Measurements from ENCODE around the gene ESPL1. TPM values are rescaled to one million over a fixed set of nuclear protein-coding genes. Genes with fewer than 3 reads are reported as not detected.

ESPL1 gene
- total RNA-seq, 2 experiments from 2014 or later, result 70.0 to 77.2 TPM

DNA sequence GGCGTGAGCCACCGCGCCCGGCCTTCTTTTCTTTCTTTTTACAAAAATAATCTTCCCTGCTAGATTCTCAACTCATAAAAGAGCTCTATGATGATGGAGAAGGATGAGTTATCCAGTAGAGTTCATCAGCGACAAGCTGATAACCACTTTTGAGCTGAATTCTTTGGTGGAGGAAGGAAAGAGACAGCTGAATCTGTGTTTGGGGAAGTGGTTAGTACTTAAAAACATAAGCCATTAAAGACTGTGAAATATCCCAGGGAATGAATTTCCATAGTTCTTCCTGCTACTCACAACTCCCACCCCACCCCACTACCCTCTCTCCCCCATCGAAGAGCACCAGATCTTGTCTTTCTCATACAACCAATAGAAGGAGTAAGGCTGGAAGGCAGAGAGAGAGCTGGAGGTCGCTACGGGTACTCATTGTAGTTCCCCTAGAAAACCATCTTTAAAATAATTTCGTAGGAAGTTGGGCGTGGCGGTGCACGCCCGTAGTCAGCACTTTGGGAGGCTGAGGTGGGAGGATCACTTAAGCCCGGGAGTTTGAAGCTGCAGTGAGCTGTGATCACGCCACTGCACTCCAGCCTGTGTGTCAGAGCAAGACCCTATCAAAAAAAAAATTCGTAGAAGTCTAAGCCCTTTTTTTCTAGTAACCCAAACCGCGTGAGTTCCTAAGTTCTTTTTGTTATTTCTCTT lies 647 bp upstream of the ESPL1 start:
- ChIA-PET POLR2A (interaction anchor here (0.5 to 3.2 kb wide), 21 partner anchors 9 to 110 kb away, joined by 3 to 24 read pairs (median 4); partner anchors contain the start of genes AAAS, CSAD, MYG1 and PFDN5), CTCF (interaction anchor here (0.6 to 6.0 kb wide), 24 partner anchors 8 to 276 kb away, joined by 3 to 109 read pairs (median 6); partner anchors contain the start of genes AAAS, CSAD, ITGB7 and MYG1)
- Mint-ChIP-seq H3K9me3 (no peaks in the 10 kb centered on the region), H3K36me3 (peaks cover 34% of the 10 kb centered on the region), H3K4me3 (peak overlapping the region; percentile 97), H3K27ac (peak overlapping the region; percentile 95), H3K27me3 (no peaks in the 10 kb centered on the region), H3K4me1 (ENCODE audit: low read depth) (peaks cover 36% of the 10 kb centered on the region)
- intact Hi-C loops (cut with micrococcal nuclease), result loop anchor here (1.0 kb wide), 1 partner anchor 15 kb away; a partner anchor contains a TSS
- peak; percentile 69 for DNase-seq

DNA sequence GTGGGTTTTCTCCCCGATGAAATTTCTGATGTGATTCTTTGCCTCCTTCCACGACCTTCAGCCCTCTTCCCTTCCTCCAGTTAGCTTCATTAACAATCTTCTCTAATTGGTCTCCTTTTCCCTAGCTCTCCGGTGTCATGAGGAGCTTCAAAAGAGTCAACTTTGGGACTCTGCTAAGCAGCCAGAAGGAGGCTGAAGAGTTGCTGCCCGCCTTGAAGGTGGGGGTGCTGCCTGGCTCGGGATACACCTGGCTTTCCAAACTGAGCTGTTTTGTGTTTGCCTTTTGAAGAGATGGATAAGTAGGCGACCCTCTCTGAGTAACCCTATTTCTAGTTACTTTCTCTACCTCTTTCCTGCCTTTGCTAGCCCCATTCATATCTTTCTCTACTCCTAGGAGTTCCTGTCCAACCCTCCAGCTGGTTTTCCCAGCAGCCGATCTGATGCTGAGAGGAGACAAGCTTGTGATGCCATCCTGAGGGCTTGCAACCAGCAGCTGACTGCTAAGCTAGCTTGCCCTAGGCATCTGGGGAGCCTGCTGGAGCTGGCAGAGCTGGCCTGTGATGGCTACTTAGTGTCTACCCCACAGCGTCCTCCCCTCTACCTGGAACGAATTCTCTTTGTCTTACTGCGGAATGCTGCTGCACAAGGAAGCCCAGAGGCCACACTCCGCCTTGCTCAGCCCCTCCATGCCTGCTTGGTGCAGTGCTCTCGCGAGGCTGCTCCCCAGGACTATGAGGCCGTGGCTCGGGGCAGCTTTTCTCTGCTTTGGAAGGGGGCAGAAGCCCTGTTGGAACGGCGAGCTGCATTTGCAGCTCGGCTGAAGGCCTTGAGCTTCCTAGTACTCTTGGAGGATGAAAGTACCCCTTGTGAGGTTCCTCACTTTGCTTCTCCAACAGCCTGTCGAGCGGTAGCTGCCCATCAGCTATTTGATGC lies 797 bp downstream of the ESPL1 start:
- POLR2A ChIA-PET, result interaction anchor here (0.9 to 3.2 kb wide), 14 partner anchors 8 to 88 kb away, joined by 3 to 17 read pairs (median 6); partner anchors contain the start of genes AAAS, CSAD, MYG1 and PFDN5
- Mint-ChIP-seq H3K36me3 (peaks cover 40% of the 10 kb centered on the region), H3K9me3 (no peaks in the 10 kb centered on the region), H3K4me1 (ENCODE audit: low read depth) (peaks cover 36% of the 10 kb centered on the region), H3K4me3 (peak overlapping the region; percentile 97), H3K27ac (peak overlapping the region; percentile 95), H3K27me3 (no peaks in the 10 kb centered on the region)
- DNase-seq, result no peak
- CTCF ChIA-PET, result interaction anchor here (0.8 to 6.0 kb wide), 18 partner anchors 11 to 170 kb away, joined by 3 to 109 read pairs (median 8); partner anchors contain the start of genes AAAS, CSAD, MYG1 and ZNF740
- intact Hi-C loops (cut with micrococcal nuclease), result loop anchor here (1.0 kb wide), 4 partner anchors 26 to 89 kb away; partner anchors contain the start of genes AAAS, CSAD, PFDN5 and ZNF740

DNA sequence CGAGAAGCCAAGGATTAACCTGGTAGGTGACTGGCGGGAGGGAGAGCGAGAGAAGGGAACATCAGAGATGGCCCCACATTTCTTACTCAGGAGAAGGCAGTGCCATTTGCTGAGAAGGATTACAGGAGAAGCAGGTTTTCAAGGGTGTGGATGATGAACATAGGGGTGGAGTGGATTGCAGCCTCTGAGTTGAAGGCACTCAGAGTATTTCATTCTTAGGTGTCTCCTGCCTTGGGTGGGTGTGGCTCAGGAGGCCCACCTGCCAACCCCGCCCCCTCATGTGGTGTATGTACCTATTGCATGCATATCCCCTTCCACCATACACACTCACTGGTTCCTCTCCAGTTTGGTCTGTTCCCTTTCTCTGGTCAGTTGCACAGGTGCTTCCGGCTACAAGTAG lies 6.3 kb downstream of the ESPL1 start:
- Mint-ChIP-seq H3K27ac (no peak overlapping the region), H3K4me1 (ENCODE audit: low read depth) (peaks cover 15% of the 10 kb centered on the region), H3K27me3 (no peaks in the 10 kb centered on the region), H3K36me3 (peaks cover 59% of the 10 kb centered on the region), H3K9me3 (no peaks in the 10 kb centered on the region), H3K4me3 (no peak overlapping the region)
- CTCF ChIA-PET, result interaction anchor here (1.0 kb wide), 1 partner anchor 12 kb away, joined by 3 read pairs; no protein-coding TSS in a partner anchor
- POLR2A ChIA-PET, result interaction anchor here (0.6 kb wide), 1 partner anchor 55 kb away, joined by 3 read pairs; no protein-coding TSS in a partner anchor
- intact Hi-C loops (cut with micrococcal nuclease), result no loop called here
- no peak for DNase-seq

DNA sequence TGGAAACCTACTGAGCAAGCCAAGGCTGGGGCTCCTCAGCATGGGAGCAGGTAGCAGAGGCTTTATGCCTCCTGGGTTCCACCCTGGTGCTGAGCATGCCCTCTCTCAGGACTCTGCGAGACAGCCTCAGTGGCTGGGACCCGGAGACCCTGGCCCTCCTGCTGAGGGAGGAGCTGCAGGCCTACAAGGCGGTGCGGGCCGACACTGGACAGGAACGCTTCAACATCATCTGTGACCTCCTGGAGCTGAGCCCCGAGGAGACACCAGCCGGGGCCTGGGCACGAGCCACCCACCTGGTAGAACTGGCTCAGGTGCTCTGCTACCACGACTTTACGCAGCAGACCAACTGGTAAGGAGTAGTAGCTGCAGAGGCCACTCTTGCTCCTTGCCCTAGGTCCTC lies 8.4 kb downstream of the ESPL1 start:
- H3K27me3 Mint-ChIP-seq, result no peaks in the 10 kb centered on the region
- POLR2A ChIA-PET, result interaction anchor here (0.8 kb wide), 1 partner anchor 8 kb away, joined by 3 read pairs; no protein-coding TSS in a partner anchor
- CTCF ChIA-PET, result interaction anchor here (0.6 kb wide), 1 partner anchor 8 kb away, joined by 3 read pairs; no protein-coding TSS in a partner anchor

DNA sequence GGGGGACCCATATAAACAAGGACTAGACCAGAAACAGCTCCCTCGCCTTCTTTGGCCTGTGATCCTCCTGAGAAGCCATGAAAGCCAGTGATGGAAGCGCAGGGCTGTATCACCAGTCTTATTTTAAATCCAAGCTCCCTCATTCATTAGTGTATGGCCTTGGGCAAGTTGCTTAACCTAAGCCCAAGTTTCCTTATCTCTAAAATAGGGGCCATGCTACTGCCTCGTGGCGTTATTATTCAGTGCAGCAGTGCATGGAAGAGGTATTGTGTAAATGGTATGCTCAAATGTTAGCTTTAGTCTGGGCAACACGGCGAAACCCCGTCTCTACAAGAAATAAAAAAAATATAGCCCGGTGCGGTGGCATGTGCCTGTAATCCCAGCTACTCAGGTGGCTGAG lies 9.9 kb downstream of the ESPL1 start:
- no peak overlapping the region for H3K4me3 Mint-ChIP-seq
- peaks cover 55% of the 10 kb centered on the region for H3K36me3 Mint-ChIP-seq
- no peaks in the 10 kb centered on the region for H3K9me3 Mint-ChIP-seq
- no peaks in the 10 kb centered on the region for H3K4me1 Mint-ChIP-seq (ENCODE audit: low read depth)
- no peak for DNase-seq
- ChIA-PET POLR2A (interaction anchor here (1.7 to 3.4 kb wide), 3 partner anchors 9 to 21 kb away, joined by 4 to 17 read pairs (median 8); partner anchors contain the start of genes ESPL1 and MYG1), CTCF (interaction anchor here (0.5 to 1.7 kb wide), 7 partner anchors 9 to 195 kb away, joined by 3 to 8 read pairs (median 4); no protein-coding TSS in a partner anchor)
- H3K27ac Mint-ChIP-seq, result no peak overlapping the region
- no peaks in the 10 kb centered on the region for H3K27me3 Mint-ChIP-seq
- intact Hi-C loops (cut with micrococcal nuclease), result no loop called here

More for the DNA sequence above, 8.4 kb downstream of the ESPL1 start:
- peaks cover 3% of the 10 kb centered on the region for H3K4me1 Mint-ChIP-seq (ENCODE audit: low read depth)
- DNase-seq, result no peak
- no peak overlapping the region for H3K4me3 Mint-ChIP-seq
- H3K36me3 Mint-ChIP-seq, result peaks cover 53% of the 10 kb centered on the region
- no peak overlapping the region for H3K27ac Mint-ChIP-seq
- H3K9me3 Mint-ChIP-seq, result no peaks in the 10 kb centered on the region
- intact Hi-C loops (cut with micrococcal nuclease), result no loop called here

DNA sequence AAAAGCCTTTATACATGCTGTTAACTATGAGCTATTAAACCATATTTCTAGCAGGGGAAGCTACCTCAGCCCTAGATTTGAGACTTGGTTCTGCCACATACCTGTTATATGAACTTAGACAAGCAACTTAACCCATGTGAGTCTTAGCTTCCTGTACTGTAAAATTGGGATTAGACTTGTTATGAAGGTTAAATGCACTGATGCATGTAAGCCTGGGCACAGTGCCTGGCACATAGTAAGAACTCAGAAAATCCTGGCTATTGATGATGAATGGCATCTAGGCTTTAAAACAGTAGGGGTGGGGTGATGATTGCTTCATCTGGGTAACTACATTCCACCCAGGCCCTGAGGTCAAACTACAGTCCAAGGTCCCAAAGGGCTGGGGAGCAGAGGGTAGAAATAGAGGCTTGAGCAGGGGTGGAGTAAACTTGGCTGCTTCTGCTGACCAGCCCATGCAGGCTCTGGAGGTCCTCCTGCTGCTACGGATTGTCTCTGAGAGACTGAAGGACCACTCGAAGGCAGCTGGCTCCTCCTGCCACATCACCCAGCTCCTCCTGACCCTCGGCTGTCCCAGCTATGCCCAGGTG lies 11.3 kb downstream of the ESPL1 start:
- intact Hi-C loops (cut with micrococcal nuclease), result no loop called here
- Mint-ChIP-seq H3K27me3 (no peaks in the 10 kb centered on the region), H3K9me3 (no peaks in the 10 kb centered on the region), H3K36me3 (peaks cover 60% of the 10 kb centered on the region), H3K4me3 (no peak overlapping the region), H3K27ac (no peak overlapping the region), H3K4me1 (ENCODE audit: low read depth) (no peaks in the 10 kb centered on the region)
- no peak for DNase-seq
- POLR2A ChIA-PET, result interaction anchor here (1.7 to 3.4 kb wide), 3 partner anchors 11 to 20 kb away, joined by 4 to 17 read pairs (median 8); partner anchors contain the start of genes ESPL1 and MYG1
- CTCF ChIA-PET, result interaction anchor here (1.2 to 2.1 kb wide), 3 partner anchors 9 to 65 kb away, joined by 4 to 7 read pairs (median 5); no protein-coding TSS in a partner anchor

DNA sequence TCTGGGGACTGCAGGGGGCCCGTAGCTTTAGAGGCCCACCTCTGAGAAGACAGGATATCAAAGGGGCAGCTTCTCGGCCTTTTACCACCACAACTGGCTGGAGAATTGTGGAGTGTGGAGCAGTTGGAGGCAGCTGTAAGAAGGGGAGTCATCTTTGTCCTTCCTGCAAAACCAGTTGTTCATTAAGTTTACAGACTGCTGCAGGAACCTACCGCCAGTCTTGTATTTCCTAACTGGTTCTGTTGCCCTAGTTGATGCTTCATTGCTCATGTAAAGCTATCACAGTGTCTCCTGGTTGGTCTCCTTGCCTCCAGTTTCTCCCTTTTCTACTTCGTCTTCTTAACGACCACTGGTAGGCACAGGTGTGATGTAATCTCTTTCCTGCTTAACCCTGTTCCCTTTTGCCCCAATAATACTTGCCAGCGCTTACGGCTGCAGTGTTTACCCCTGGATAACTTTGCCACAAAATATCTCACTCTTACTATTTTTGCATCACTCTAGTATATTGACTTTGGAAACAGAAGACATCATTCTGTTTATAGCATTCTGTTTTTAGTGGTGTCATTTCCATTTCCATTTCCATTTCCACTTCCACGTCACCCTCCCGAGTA lies 11.9 kb downstream of the ESPL1 start:
- no peaks in the 10 kb centered on the region for H3K27me3 Mint-ChIP-seq
- no peaks in the 10 kb centered on the region for H3K4me1 Mint-ChIP-seq (ENCODE audit: low read depth)
- no peak overlapping the region for H3K27ac Mint-ChIP-seq
- intact Hi-C loops (cut with micrococcal nuclease), result no loop called here
- ChIA-PET CTCF (interaction anchor here (1.2 to 2.1 kb wide), 3 partner anchors 8 to 66 kb away, joined by 4 to 7 read pairs (median 5); no protein-coding TSS in a partner anchor), POLR2A (interaction anchor here (2.7 to 3.4 kb wide), 2 partner anchors 11 kb away, joined by 8 to 17 read pairs; partner anchors contain the start of gene ESPL1)
- no peaks in the 10 kb centered on the region for H3K9me3 Mint-ChIP-seq
- no peak overlapping the region for H3K4me3 Mint-ChIP-seq
- H3K36me3 Mint-ChIP-seq, result peaks cover 56% of the 10 kb centered on the region
- no peak for DNase-seq

DNA sequence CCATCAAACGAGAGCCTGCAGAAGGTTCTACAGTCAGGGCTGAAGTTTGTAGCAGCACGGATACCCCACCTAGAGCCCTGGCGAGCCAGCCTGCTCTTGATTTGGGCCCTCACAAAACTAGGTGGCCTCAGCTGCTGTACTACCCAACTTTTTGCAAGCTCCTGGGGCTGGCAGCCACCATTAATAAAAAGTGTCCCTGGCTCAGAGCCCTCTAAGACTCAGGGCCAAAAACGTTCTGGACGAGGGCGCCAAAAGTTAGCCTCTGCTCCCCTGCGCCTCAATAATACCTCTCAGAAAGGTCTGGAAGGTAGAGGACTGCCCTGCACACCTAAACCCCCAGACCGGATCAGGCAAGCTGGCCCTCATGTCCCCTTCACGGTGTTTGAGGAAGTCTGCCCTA lies 18.3 kb downstream of the ESPL1 start:
- peaks cover 61% of the 10 kb centered on the region for H3K36me3 Mint-ChIP-seq
- H3K4me1 Mint-ChIP-seq (ENCODE audit: low read depth), result peaks cover 19% of the 10 kb centered on the region
- POLR2A ChIA-PET, result interaction anchor here (1.3 kb wide), 1 partner anchor 88 kb away, joined by 3 read pairs; no protein-coding TSS in a partner anchor

DNA sequence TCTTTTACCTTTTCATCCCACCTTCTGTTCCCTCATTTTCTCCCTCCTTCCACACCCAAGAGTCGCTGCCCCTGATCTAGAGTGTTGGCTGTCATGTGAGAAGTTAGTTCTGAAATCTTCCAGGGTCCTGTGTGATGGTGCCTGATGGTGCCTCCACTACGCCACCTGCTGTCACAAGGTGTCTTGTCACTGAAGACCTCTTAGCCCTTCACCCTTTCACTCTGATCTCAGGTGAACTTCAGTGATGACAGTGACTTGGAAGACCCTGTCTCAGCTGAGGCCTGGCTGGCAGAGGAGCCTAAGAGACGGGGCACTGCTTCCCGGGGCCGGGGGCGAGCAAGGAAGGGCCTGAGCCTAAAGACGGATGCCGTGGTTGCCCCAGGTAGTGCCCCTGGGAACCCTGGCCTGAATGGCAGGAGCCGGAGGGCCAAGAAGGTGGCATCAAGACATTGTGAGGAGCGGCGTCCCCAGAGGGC lies 19.7 kb downstream of the ESPL1 start:
- peaks cover 19% of the 10 kb centered on the region for H3K4me1 Mint-ChIP-seq (ENCODE audit: low read depth)
- H3K27me3 Mint-ChIP-seq, result no peaks in the 10 kb centered on the region
- peak; percentile 76 for DNase-seq
- peak overlapping the region; percentile 68 for H3K27ac Mint-ChIP-seq
- peaks cover 61% of the 10 kb centered on the region for H3K36me3 Mint-ChIP-seq
- no peaks in the 10 kb centered on the region for H3K9me3 Mint-ChIP-seq
- H3K4me3 Mint-ChIP-seq, result no peak overlapping the region
- POLR2A ChIA-PET, result interaction anchor here (1.3 kb wide), 1 partner anchor 18 kb away, joined by 6 read pairs; no protein-coding TSS in a partner anchor
- CTCF ChIA-PET, result interaction anchor here (0.6 to 8.4 kb wide), 17 partner anchors 9 to 222 kb away, joined by 3 to 172 read pairs (median 5); partner anchors contain the start of genes AAAS and ESPL1
- intact Hi-C loops (cut with micrococcal nuclease), result loop anchor here (1.0 kb wide), 2 partner anchors 74 to 128 kb away; no protein-coding TSS in a partner anchor

More for the DNA sequence above, 18.3 kb downstream of the ESPL1 start:
- H3K4me3 Mint-ChIP-seq, result no peak overlapping the region
- no peak overlapping the region for H3K27ac Mint-ChIP-seq
- intact Hi-C loops (cut with micrococcal nuclease), result no loop called here
- CTCF ChIA-PET, result interaction anchor here (0.6 to 8.4 kb wide), 10 partner anchors 8 to 275 kb away, joined by 3 to 172 read pairs (median 6); partner anchors contain the start of gene PFDN5
- DNase-seq, result no peak
- no peaks in the 10 kb centered on the region for H3K27me3 Mint-ChIP-seq
- no peaks in the 10 kb centered on the region for H3K9me3 Mint-ChIP-seq

DNA sequence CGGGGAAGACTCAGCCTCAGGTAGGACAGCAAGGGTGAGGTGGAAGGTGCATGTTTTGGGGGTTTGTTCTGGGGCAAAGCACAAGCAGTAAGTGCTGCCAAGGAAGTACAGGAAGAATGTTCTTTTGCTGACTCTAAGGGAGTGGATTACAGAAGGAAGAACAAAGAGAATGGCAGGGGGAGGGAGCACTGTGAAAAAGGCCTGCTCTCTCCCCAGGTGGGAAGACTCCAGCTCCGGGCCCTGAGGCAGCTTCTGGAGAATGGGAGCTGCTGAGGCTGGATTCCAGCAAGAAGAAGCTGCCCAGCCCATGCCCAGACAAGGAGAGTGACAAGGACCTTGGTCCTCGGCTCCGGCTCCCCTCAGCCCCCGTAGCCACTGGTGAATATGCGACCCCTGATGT lies 20.2 kb downstream of the ESPL1 start:
- Mint-ChIP-seq H3K9me3 (no peaks in the 10 kb centered on the region), H3K4me3 (no peak overlapping the region), H3K4me1 (ENCODE audit: low read depth) (peaks cover 19% of the 10 kb centered on the region), H3K36me3 (peaks cover 62% of the 10 kb centered on the region), H3K27ac (no peak overlapping the region), H3K27me3 (no peaks in the 10 kb centered on the region)
- ChIA-PET POLR2A (interaction anchor here (1.3 kb wide), 1 partner anchor 18 kb away, joined by 6 read pairs; no protein-coding TSS in a partner anchor), CTCF (interaction anchor here (0.6 to 8.4 kb wide), 18 partner anchors 9 to 223 kb away, joined by 3 to 172 read pairs (median 5); partner anchors contain the start of genes AAAS, ESPL1 and MYG1)
- DNase-seq, result no peak
- intact Hi-C loops (cut with micrococcal nuclease), result no loop called here
